Putamen (tissue), 1 donor: ENCODE measurements around the gene MAML1.
A peak's percentile ranks its signal among the peaks of the same experiment; 100 is the strongest.
"Not testable (repeated sequence)": the region's sequence is repeated elsewhere in the genome, so short reads cannot be mapped to it uniquely, and the experiment has no call there.

ENCODE experiments used
- DNase-seq: peaks from one replicate; pipeline ENCODE4 v3.0.0-alpha.2; 2016; ENCODE audit warnings: low spot score

Gene MAML1

GRCh38 chr5:179732918-179733771 is 523 bp downstream of the MAML1 start:
- DNase-seq = peak; percentile 42

GRCh38 chr5:179733772-179734126 is 1.1 kb downstream of the MAML1 start:
- no peak for DNase-seq

GRCh38 chr5:179734536-179735164 is 2.0 kb downstream of the MAML1 start:
- no peak for DNase-seq

DNA sequence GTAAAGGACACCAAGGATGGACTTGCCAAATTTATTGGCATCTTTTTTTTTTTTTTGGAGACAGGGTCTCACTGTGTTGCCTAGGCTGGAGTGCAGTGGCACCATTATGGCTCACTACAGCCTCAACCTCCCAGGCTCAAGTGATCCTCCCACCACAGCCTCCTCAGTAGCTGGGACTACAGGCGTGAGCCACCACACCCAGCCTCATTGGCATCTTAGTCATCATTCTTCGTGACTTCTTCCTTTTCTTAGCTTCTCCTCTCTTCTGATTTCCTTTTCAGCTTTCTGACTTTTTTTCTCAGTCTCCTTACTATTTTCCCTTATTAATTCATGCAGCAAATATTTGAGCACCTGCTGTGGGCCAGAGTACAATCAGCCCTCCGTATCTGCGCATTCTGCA is 6.1 kb downstream of the MAML1 start:
- DNase-seq = no peak

GRCh38 chr5:179744106-179744505 is 11.5 kb downstream of the MAML1 start:
- DNase-seq = not testable (repeated sequence)

DNA sequence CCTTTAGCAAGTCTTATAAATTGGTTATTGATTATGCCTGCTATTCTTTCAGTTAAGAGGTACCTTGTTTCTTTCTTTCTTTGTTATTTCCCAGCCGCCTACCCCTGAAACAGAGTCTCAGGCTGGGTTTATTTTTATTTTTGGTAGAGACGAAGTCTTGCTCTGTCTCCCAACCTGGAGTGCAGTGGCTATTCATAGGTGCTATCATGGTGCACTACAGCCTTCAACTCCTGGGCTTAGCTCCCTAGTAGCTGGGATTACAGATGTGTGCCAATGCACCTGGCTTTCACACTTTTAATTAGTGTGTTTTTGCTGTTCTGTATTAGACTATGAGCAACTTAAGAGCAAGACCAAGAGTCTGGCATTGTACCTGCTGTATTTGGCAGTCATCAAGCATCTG is 14.2 kb downstream of the MAML1 start:
- DNase-seq = no peak

- DNase-seq = no peak
Measured at GRCh38 chr5:179747811-179748210, 15.2 kb downstream of the MAML1 start.

DNA sequence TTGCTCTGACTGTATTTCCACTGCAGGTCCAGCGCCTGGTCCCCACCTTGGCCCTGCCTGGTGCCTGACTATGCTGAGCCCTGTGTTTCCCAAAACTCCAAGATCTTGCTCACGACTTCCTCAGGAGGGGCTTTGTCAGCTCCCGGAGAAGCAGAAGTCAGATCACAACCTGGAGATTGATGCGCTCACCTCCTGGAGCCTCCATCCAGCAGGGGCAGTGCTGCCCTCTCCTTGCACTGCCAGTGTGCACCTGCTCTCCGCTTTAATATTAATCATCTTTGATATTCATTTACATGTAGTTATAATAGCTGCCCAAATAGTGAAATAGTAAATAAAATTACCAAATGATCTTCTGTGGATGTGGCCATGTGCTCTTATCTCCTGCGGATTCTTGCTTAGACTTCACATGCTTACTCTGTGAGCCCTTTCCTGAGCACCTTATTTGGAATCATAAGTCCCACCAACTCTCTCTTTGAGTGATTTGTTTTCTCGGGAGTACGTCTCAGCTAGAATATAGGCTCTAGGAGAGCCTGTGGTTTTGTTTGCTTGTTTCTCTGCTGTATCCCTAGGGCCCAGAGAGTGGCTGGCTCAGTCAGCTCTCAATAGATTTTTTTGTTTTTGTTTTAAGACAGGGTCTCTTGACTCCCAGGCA is 17.4 kb downstream of the MAML1 start:
- DNase-seq = no peak

GRCh38 chr5:179753971-179754370 is 21.3 kb downstream of the MAML1 start:
- no peak for DNase-seq

DNA sequence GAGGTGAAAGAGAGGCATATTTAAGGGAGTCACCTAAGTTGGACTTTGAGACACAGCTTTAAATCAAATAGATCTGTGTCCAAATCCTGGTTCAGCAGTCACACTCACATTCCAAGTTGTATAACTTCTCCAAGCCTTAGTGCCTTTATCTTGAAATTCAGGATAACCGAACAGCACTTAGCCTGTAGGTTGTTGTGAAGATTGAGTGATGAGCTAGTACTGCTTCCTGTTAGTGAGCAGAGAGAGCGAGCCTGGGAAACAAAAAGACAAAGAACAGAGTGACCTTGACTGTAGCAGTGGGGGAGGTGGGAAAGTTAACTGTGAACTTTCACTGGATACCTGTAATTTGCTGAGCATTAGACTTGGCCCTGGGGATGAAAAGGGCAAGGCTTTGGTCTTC is 22.4 kb downstream of the MAML1 start:
- no peak for DNase-seq

DNA sequence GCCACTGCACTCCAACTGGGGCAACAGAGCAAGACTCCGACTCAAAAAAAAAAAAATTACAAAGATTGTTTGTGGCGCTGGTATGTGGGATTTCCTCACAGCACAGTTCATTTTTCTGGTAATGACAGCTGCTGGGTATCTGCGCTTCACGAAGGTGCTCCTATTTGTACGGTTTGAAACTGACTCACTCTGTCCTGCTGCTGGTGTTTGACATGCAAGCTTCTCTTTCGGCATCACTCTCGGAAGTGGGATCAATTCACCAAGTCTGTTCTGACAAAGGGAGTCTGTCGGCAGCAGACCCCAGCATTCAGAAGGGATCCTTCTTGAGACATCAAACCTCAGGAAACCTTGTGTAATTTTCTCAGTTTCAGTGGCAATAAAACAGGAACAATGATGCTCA is 26.3 kb downstream of the MAML1 start:
- DNase-seq = no peak

DNA sequence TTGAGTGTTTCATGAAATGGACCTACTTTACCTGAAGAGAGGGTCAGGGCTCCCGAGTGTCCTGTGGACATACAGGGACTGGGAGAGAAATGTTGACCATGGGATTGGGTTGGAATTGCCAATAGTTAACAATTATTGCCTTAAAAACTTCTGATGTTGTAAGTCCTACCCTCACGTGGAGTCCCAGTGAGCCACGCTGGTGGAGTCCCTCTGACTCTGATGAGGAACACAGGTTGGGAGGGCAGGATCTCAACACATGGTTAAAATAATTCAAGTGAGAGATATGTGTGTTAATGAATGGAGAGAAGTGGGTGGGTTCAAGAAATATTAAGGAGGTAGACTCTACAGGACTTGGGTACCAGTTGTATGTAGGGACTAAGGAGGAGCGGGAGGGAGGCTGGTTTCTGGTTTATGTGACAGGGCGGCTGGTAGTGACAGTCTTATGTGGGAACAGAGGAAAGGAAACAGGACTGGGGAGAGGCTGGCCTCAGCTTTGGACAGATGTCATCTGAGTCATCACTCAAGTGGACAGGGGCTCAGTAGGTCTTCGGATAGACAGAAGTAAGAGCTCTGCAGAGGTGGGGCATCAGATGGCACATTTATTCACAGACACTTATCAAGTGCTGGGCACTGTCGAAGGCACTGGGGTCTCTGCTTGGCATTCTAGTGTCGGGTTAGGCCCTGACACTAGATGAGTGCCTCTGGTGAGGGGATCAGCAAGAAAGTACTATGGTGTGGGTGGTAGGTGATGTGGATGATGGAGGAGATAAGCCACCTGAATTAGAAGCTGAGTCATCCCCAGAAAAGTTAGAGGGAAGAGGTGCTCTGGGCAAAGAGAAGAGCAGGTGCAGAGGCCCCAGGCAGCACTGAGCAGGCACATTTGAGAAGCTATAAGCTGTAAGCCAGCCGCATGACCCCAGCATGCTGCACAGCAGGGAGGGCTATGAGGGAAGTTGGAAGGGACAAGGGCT is 27.2 kb downstream of the MAML1 start:
- peak; percentile 44 for DNase-seq

- DNase-seq = no peak
Measured at GRCh38 chr5:179762079-179762780, 29.6 kb downstream of the MAML1 start.

DNA sequence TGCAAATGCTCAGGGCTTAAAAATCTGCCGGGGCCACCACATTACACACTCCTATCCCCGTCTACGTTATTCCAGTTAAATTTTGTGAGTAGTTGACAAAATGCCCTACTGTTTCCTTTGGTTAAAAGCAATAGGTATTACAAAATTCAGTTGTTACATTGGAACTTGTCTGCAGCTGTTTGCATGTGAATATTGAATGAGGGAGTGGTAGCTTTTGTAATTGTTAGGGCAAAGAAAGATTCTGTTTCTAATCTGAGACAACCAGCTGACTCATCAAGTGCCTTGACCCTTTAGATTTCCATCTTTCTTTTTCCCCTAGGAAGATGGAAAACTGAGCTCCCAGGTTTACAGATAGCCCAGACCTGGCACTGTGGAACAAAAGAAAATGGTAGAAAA is 30.2 kb downstream of the MAML1 start:
- no peak for DNase-seq

DNA sequence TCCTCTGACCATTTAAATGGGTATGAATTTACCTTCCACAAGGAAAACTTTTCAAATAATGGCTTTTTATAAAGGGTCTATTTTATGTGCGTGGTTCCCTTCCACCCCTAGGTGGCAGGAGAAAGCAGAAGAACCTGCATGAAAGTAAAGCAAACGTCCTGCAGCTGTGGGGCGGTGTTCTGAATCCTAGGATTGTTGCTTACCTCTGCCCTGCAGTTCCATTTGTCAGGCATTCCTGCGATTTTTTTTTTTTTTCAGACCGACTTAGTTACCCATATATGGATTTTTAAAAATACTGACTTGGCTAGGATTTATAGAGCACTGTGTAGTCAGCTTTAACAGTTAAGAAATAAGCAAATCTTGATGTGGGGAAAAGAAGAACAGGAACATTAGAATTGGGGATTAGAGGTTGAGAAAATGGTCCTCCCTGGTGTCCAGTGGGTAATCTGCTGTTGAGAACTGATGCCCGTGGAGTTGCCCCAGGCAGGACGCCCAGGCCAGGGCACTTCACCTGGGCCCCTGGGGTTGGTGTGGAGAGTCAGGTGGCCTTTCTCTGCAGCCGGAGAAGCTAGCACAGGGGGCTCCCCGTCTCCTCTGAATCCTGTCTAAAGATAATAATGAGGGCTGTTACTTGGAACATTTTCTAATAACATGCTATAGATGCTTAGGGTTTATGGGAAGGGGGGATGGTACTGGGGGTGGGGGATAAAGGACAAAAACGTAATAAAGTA is 30.8 kb downstream of the MAML1 start:
- DNase-seq = peak; percentile 48

DNA sequence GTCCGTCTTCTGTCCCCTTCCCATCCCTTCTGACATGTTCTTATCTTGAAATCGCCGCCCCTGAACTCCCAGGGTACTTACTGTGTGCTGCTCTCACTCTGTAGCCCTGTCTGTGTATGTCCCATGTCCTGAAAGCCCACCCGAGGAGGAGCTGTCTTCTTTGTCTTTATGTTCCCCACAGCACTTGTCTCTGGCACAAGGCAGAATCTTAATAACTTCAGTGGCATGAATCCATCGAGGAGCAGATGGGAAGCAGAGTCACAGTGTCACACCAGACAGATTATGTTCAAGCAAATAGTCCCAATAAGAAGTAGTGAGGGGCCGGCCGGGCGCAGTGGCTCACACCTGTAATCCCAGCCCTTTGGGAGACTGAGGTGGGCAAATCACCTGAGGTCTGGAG is 31.4 kb downstream of the MAML1 start:
- no peak for DNase-seq

GRCh38 chr5:179765400-179765799 is 32.8 kb downstream of the MAML1 start:
- no peak for DNase-seq

DNA sequence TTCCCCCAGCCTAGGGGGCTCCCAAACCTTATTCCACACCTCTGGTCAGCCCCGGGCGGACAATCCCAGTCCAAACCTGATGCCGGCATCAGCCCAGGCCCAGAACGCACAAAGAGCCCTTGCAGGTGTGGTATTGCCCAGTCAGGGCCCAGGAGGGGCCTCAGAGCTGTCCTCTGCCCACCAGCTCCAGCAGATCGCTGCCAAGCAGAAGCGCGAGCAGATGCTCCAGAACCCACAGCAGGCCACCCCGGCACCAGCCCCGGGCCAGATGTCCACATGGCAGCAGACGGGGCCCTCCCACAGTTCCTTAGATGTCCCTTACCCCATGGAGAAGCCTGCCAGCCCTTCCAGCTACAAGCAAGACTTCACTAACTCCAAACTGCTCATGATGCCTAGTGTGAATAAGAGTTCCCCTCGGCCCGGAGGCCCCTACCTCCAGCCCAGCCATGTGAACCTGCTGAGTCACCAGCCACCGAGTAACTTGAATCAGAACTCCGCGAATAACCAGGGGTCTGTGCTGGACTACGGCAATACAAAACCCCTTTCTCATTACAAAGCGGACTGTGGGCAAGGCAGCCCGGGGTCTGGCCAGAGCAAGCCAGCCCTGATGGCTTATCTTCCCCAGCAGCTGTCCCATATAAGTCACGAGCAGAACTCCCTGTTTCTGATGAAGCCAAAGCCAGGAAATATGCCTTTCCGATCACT is 33.6 kb downstream of the MAML1 start:
- no peak for DNase-seq

GRCh38 chr5:179766726-179767455 is 34.3 kb downstream of the MAML1 start:
- no peak for DNase-seq
